NCI-H2227 (cell line): Measurements from ENCODE around the gene FRMPD1.
A peak's percentile ranks its signal among the peaks of the same experiment; 100 is the strongest.

ENCODE experiments used
- DNase-seq: peaks from one replicate; lab custom pipeline; 2025; ENCODE audit not compliant: unreplicated experiment; lab: John Stamatoyannopoulos, UW

The FRMPD1 gene

GRCh38 chr9:37625758-37626147 lies 25.0 kb upstream of the FRMPD1 start:
- DNase-seq, result no peak

GRCh38 chr9:37626708-37627292 lies 24.0 kb upstream of the FRMPD1 start:
- peak; percentile 10 for DNase-seq

- no peak for DNase-seq
These were observed 18.3 kb upstream of the FRMPD1 start for GRCh38 chr9:37632479-37632878.

GRCh38 chr9:37635808-37636207 lies 14.9 kb upstream of the FRMPD1 start:
- no peak for DNase-seq

GRCh38 chr9:37636511-37637448 lies 14.0 kb upstream of the FRMPD1 start:
- no peak for DNase-seq

- no peak for DNase-seq
These were observed 11.5 kb upstream of the FRMPD1 start for GRCh38 chr9:37639109-37639762.

- DNase-seq, result no peak
These were observed 10.9 kb upstream of the FRMPD1 start for GRCh38 chr9:37639841-37640240.

GRCh38 chr9:37640246-37640645 lies 10.5 kb upstream of the FRMPD1 start:
- no peak for DNase-seq

- DNase-seq, result no peak
These were observed 9.4 kb upstream of the FRMPD1 start for GRCh38 chr9:37641331-37641730.

- DNase-seq, result no peak
These were observed 7.5 kb upstream of the FRMPD1 start for GRCh38 chr9:37643214-37643613.

- DNase-seq, result no peak
These were observed 4.7 kb upstream of the FRMPD1 start for GRCh38 chr9:37645903-37646506.

GRCh38 chr9:37650299-37650872 lies 368 bp upstream of the FRMPD1 start:
- DNase-seq, result no peak

GRCh38 chr9:37652261-37652660 lies 1.5 kb downstream of the FRMPD1 start:
- DNase-seq, result no peak

GRCh38 chr9:37653385-37653784 lies 2.6 kb downstream of the FRMPD1 start:
- no peak for DNase-seq

- DNase-seq, result no peak
These were observed 6.2 kb downstream of the FRMPD1 start for GRCh38 chr9:37656936-37657335.

GRCh38 chr9:37660691-37661090 lies 9.9 kb downstream of the FRMPD1 start:
- DNase-seq, result no peak

- no peak for DNase-seq
These were observed 13.2 kb downstream of the FRMPD1 start for GRCh38 chr9:37663926-37664325.

GRCh38 chr9:37667706-37668105 lies 17.0 kb downstream of the FRMPD1 start:
- no peak for DNase-seq

GRCh38 chr9:37668116-37668601 lies 17.4 kb downstream of the FRMPD1 start:
- DNase-seq, result no peak

GRCh38 chr9:37669232-37669631 lies 18.5 kb downstream of the FRMPD1 start:
- no peak for DNase-seq

- DNase-seq, result no peak
These were observed 24.9 kb downstream of the FRMPD1 start for GRCh38 chr9:37675661-37676060.
